SK-N-SH treated with all-trans-retinoic acid at 6 μM for 48 hours (cell line): ENCODE measurements around the gene NCF2.
A peak's percentile ranks its signal among the peaks of the same experiment; 100 is the strongest.

ENCODE experiments used
- ATAC-seq: fragments of 200-7000 bp; cut with Tn5 transposase; 3 replicates; pipeline ENCODE4 v1.9.1; 2020; ENCODE audit warnings: mild to moderate bottlenecking, moderate library complexity
- ARNTL ChIP-seq: fragments of 450-650 bp; formaldehyde crosslinking; IDR thresholded peaks from 2 replicates; pipeline ENCODE4 v1.5.0; 2020; ENCODE audit warnings: low read depth, mild to moderate bottlenecking, moderate library complexity, borderline replicate concordance
- BACH2 ChIP-seq: fragments of 250-450 bp; sonication (Bioruptor Pico); IDR thresholded peaks from 2 replicates; pipeline ENCODE4 v1.9.0; 2021; ENCODE audit warnings: mild to moderate bottlenecking, borderline replicate concordance
- CSDC2 ChIP-seq: fragments of 250-450 bp; sonication (Bioruptor Pico); IDR thresholded peaks from 2 replicates; pipeline ENCODE4 v1.5.0; 2020; ENCODE audit warnings: mild to moderate bottlenecking, moderate library complexity
- CSRNP3 ChIP-seq: fragments of 250-450 bp; sonication (Bioruptor Pico); IDR thresholded peaks from 2 replicates; pipeline ENCODE4 v1.5.1; 2021; ENCODE audit warnings: mild to moderate bottlenecking, moderate library complexity
- ESRRG ChIP-seq: fragments of 250-450 bp; sonication (Bioruptor Pico); IDR thresholded peaks from 2 replicates; pipeline ENCODE4 v1.6.1; 2021; ENCODE audit warnings: mild to moderate bottlenecking
- GLIS3 ChIP-seq: fragments of 250-450 bp; sonication (Bioruptor Pico); IDR thresholded peaks from 2 replicates; pipeline ENCODE4 v1.5.0; 2020; ENCODE audit warnings: mild to moderate bottlenecking, moderate library complexity
- ISL1 ChIP-seq: fragments of 250-450 bp; sonication (Bioruptor Pico); IDR thresholded peaks from 2 replicates; pipeline ENCODE4 v2.1.2; 2022; ENCODE audit warnings: mild to moderate bottlenecking, moderate library complexity
- OSR1 ChIP-seq: fragments of 250-450 bp; sonication (Bioruptor Pico); IDR thresholded peaks from 2 replicates; pipeline ENCODE4 v1.8.0; 2022; ENCODE audit warnings: moderate library complexity, mild to moderate bottlenecking, inconsistent platforms
- PPARA ChIP-seq: fragments of 250-450 bp; sonication (Bioruptor Pico); IDR thresholded peaks from 2 replicates; pipeline ENCODE4 v1.5.0; 2020; ENCODE audit warnings: mild to moderate bottlenecking, borderline replicate concordance
- RARB ChIP-seq: fragments of 250-450 bp; sonication (Bioruptor Pico); IDR thresholded peaks from 2 replicates; pipeline ENCODE4 v1.8.0; 2021; ENCODE audit warnings: mild to moderate bottlenecking, moderate library complexity
- SNAI2 ChIP-seq: fragments of 250-450 bp; sonication (Bioruptor Pico); IDR thresholded peaks from 2 replicates; pipeline ENCODE4 v1.5.0; 2020; ENCODE audit warnings: mild to moderate bottlenecking, moderate library complexity
- TCF4 ChIP-seq: fragments of 250-450 bp; sonication (Bioruptor Pico); IDR thresholded peaks from 2 replicates; pipeline ENCODE4 v1.8.0; 2021; ENCODE audit warnings: mild to moderate bottlenecking, moderate library complexity, borderline replicate concordance
- TOX ChIP-seq: fragments of 250-450 bp; sonication (Bioruptor Pico); IDR thresholded peaks from 2 replicates; pipeline ENCODE4 v1.8.0; 2021; ENCODE audit warnings: mild to moderate bottlenecking, moderate library complexity, borderline replicate concordance
- TSHZ2 ChIP-seq: fragments of 250-450 bp; sonication (Bioruptor Pico); IDR thresholded peaks from 2 replicates; pipeline ENCODE4 v1.5.0; 2020; ENCODE audit warnings: mild to moderate bottlenecking, moderate library complexity
- ZFP3 ChIP-seq: fragments of 250-450 bp; sonication (Bioruptor Pico); IDR thresholded peaks from 2 replicates; pipeline ENCODE4 v1.5.0; 2020; ENCODE audit warnings: mild to moderate bottlenecking, moderate library complexity
- ZNF565 ChIP-seq: fragments of 450-650 bp; formaldehyde crosslinking; conservative IDR thresholded peaks from 2 replicates; pipeline ENCODE4 v1.5.0; 2020; ENCODE audit warnings: low read depth, mild to moderate bottlenecking, moderate library complexity
- ZNF8 ChIP-seq: fragments of 450-650 bp; formaldehyde crosslinking; IDR thresholded peaks from 2 replicates; pipeline ENCODE4 v1.5.0; 2020; ENCODE audit warnings: mild to moderate bottlenecking, moderate library complexity
- TF ChIP-seq, protein P1 (sequence below): fragments of 250-450 bp; sonication (Bioruptor Pico); IDR thresholded peaks from 2 replicates; pipeline ENCODE4 v1.8.0; 2020; ENCODE audit warnings: mild to moderate bottlenecking, moderate library complexity, borderline replicate concordance
- TF ChIP-seq, protein P2 (sequence below): fragments of 250-450 bp; sonication (Bioruptor Pico); IDR thresholded peaks from 2 replicates; pipeline ENCODE4 v1.8.0; 2021; ENCODE audit warnings: low read depth, mild to moderate bottlenecking, moderate library complexity, borderline replicate concordance

Gene NCF2

DNA sequence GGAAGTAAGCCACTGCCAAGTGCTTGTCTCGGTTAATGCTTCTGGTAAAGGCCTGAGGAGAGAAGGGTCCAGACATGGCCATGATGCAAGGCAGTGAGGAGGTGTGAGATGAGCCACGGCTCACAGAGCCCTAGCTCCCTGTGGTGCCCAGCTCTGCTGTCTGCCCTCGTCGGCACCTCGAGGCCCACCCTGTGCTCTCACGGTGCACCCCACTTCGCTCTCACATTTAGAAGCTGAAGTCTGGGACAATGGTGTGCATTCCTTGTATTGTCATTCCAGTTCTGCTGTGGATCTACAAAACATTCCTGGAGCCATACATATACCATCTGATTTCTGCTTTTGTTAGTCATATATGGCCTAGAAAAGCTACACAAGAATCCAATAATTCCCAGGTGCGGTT, 3.3 kb downstream of the NCF2 start:
- ATAC-seq, result no peak
- TF ChIP-seq BACH2 (CRISPR knock-in tag), result no peak
- no peak for TF ChIP-seq PPARA (CRISPR knock-in tag)
- TF ChIP-seq SNAI2 (CRISPR knock-in tag), result no peak
- TF ChIP-seq GLIS3 (CRISPR knock-in tag), result no peak
- no peak for TF ChIP-seq OSR1
- no peak for TF ChIP-seq RARB
- TF ChIP-seq CSRNP3 (CRISPR knock-in tag), result no peak
- TF ChIP-seq ISL1 (CRISPR knock-in tag), result no peak
- TF ChIP-seq ESRRG (CRISPR knock-in tag), result no peak
- no peak for TF ChIP-seq CSDC2 (CRISPR knock-in tag)
- TF ChIP-seq, protein P1, sequence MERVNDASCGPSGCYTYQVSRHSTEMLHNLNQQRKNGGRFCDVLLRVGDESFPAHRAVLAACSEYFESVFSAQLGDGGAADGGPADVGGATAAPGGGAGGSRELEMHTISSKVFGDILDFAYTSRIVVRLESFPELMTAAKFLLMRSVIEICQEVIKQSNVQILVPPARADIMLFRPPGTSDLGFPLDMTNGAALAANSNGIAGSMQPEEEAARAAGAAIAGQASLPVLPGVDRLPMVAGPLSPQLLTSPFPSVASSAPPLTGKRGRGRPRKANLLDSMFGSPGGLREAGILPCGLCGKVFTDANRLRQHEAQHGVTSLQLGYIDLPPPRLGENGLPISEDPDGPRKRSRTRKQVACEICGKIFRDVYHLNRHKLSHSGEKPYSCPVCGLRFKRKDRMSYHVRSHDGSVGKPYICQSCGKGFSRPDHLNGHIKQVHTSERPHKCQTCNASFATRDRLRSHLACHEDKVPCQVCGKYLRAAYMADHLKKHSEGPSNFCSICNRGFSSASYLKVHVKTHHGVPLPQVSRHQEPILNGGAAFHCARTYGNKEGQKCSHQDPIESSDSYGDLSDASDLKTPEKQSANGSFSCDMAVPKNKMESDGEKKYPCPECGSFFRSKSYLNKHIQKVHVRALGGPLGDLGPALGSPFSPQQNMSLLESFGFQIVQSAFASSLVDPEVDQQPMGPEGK, result no peak
- TF ChIP-seq TCF4, result no peak
- TF ChIP-seq ARNTL (CRISPR knock-in tag), result no peak
- TF ChIP-seq, protein P2, sequence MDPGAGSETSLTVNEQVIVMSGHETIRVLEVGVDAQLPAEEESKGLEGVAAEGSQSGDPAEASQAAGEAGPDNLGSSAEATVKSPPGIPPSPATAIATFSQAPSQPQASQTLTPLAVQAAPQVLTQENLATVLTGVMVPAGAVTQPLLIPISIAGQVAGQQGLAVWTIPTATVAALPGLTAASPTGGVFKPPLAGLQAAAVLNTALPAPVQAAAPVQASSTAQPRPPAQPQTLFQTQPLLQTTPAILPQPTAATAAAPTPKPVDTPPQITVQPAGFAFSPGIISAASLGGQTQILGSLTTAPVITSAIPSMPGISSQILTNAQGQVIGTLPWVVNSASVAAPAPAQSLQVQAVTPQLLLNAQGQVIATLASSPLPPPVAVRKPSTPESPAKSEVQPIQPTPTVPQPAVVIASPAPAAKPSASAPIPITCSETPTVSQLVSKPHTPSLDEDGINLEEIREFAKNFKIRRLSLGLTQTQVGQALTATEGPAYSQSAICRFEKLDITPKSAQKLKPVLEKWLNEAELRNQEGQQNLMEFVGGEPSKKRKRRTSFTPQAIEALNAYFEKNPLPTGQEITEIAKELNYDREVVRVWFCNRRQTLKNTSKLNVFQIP, result no peak
- TF ChIP-seq, all 23 proteins: peak for 0

DNA sequence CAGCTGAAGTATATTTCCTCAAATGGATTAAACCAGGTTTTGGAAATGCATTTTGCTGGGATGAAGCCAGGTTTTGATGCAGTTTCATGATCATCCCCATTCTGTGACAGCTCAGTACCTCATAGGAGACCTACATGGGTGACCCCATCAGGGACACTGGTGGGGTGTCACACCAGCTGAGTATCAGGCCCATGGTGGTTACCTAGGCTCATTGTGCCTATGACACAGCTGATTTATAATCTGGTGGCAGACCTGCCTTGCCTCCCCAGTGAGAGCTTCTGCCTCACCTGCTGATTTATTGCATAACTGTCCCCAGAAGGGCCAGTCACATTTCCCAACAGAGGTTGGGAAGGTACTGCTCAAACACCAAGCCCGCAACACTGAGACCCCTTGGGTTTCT, 3.8 kb downstream of the NCF2 start:
- TF ChIP-seq ESRRG (CRISPR knock-in tag), result no peak
- no peak for TF ChIP-seq RARB
- no peak for TF ChIP-seq OSR1
- no peak for TF ChIP-seq BACH2 (CRISPR knock-in tag)
- TF ChIP-seq ARNTL (CRISPR knock-in tag), result no peak
- TF ChIP-seq CSDC2 (CRISPR knock-in tag), result no peak
- no peak for ATAC-seq

DNA sequence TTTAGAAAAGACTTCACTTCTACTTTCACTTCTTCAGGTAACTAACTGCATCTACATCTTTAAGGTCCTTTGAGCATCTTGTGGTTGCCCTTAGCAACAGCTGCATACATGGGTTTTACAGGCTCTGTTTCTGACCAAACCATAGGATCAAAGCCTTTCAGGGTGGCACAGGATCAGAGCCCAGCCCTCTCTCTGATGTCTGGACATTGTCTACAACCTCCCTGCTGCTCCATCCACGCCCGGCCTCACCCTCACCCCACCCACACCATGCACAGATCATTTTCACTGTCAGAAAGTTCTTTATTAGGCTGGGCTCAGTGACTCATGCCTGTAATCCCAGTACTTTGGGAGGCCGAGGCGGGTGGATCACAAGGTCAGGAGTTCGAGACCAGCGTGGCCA, 5.2 kb downstream of the NCF2 start:
- peak; percentile 54; the same call in 1 of the 3 replicates for ATAC-seq
- TF ChIP-seq BACH2 (CRISPR knock-in tag), result no peak
- no peak for TF ChIP-seq ARNTL (CRISPR knock-in tag)
- no peak for TF ChIP-seq ZNF565
- TF ChIP-seq, protein P2, result no peak
- no peak for TF ChIP-seq CSRNP3 (CRISPR knock-in tag)
- no peak for TF ChIP-seq TOX (CRISPR knock-in tag)
- no peak for TF ChIP-seq ZFP3 (CRISPR knock-in tag)
- TF ChIP-seq OSR1, result no peak
- no peak for TF ChIP-seq ZNF8 (CRISPR knock-in tag)

DNA sequence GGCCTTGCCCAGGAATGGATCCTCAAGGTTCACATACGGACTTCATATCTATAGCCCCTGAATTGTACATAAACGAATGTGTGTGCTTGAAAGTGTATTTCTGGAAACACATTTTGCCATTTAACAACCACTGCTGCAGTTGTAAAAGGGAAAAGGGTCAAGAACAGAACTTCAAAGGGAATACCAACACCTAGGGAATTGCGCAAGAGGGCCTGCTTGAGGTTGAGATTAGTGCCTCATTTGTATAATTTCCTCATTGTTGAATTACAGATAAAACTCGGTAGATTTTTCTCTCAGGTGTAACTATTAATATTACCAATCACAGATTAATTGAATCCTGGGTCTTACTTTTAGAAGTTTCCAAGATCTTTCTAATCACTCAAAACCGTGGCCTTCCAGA, 6.1 kb downstream of the NCF2 start:
- no peak for ATAC-seq
- TF ChIP-seq, protein P2, result no peak
- TF ChIP-seq, protein P1, result no peak
- TF ChIP-seq ISL1 (CRISPR knock-in tag) (no peak), TSHZ2 (CRISPR knock-in tag) (no peak), ZFP3 (CRISPR knock-in tag) (no peak), CSDC2 (CRISPR knock-in tag) (no peak)
